HEK293 (cell line): Measurements from ENCODE around the gene CSK.

Experiments
- CTCF ChIA-PET: fragments of 350-600 bp; formaldehyde crosslinking; extraction: SDS; loops from one replicate; lab custom pipeline; 2021; ENCODE audit warnings: antibody characterized with exemption; lab: Yijun Ruan, JAX
- POLR2A ChIA-PET: fragments of 300-600 bp; formaldehyde crosslinking; extraction: SDS; loops from one replicate; lab custom pipeline; 2020; ENCODE audit warnings: antibody characterized with exemption, inconsistent platforms; lab: Yijun Ruan, JAX
- H3K27ac ChIP-seq: fragments of 200-500 bp; sonication (Bioruptor generic); 2 replicates; pipeline ENCODE4 v1.5.1; 2014; ENCODE audit warnings: low read depth, low read length, control low read depth, inconsistent platforms; ENCODE audit errors: extremely low read depth
- H3K36me3 ChIP-seq, 2 experiments: fragments of 200-500 bp in 1 of 2; sonication (Bioruptor generic) in 1 of 2; 1 replicate in 1 of 2; 2 replicates in 1 of 2; pipeline ENCODE4 v1.5.1; 2014 to 2017; ENCODE audit warnings: inconsistent platforms in 2 of 2, low read length in 2 of 2; ENCODE audit not compliant: control insufficient read depth in 2 of 2, insufficient read depth in 1 of 2
- H3K4me1 ChIP-seq: fragments of 200-500 bp; sonication (Bioruptor generic); 2 replicates; pipeline ENCODE4 v1.5.1; 2014; ENCODE audit warnings: mild to moderate bottlenecking, low read length, inconsistent platforms; ENCODE audit not compliant: control insufficient read depth, insufficient read depth
- H3K4me3 ChIP-seq: 2 replicates; pipeline ENCODE4 v1.5.1; 2011; ENCODE audit warnings: low read depth, mild to moderate bottlenecking, control low read depth, low read length, moderate library complexity
- H3K9me3 ChIP-seq: fragments of 200-500 bp; sonication (Bioruptor generic); 2 replicates; pipeline ENCODE4 v1.5.1; 2014; ENCODE audit warnings: low read depth, low read length, inconsistent platforms; ENCODE audit not compliant: control insufficient read depth, insufficient read depth
- MYNN ChIP-seq: fragments of 450-650 bp; formaldehyde crosslinking; IDR thresholded peaks from 2 replicates; pipeline ENCODE4 v1.5.1; 2016; ENCODE audit warnings: missing biosample characterization, missing genetic modification characterization, borderline replicate concordance
- SP2 ChIP-seq: fragments of 450-650 bp; formaldehyde crosslinking; IDR thresholded peaks from 2 replicates; pipeline ENCODE4 v1.5.1; 2016; ENCODE audit warnings: missing biosample characterization, missing genetic modification characterization
- YY1 ChIP-seq: fragments of 450-650 bp; formaldehyde crosslinking; IDR thresholded peaks from 2 replicates; pipeline ENCODE4 v1.5.1; 2018; ENCODE audit warnings: missing biosample characterization, missing genetic modification characterization
- ZNF2 ChIP-seq: fragments of 450-650 bp; formaldehyde crosslinking; IDR thresholded peaks from 2 replicates; pipeline ENCODE4 v1.5.1; 2016; ENCODE audit warnings: missing biosample characterization, missing genetic modification characterization
- ZNF335 ChIP-seq: fragments of 450-650 bp; formaldehyde crosslinking; conservative IDR thresholded peaks from 2 replicates; pipeline ENCODE4 v1.5.1; 2016; ENCODE audit warnings: missing biosample characterization, missing genetic modification characterization
- ZNF341 ChIP-seq: fragments of 450-650 bp; formaldehyde crosslinking; IDR thresholded peaks from 2 replicates; pipeline ENCODE4; 2016; ENCODE audit warnings: low read depth, missing biosample characterization, missing genetic modification characterization
- ZNF366 ChIP-seq: fragments of 450-650 bp; formaldehyde crosslinking; conservative IDR thresholded peaks from 2 replicates; pipeline ENCODE4 v1.5.1; 2016; ENCODE audit warnings: missing biosample characterization, missing genetic modification characterization
- ZNF391 ChIP-seq: fragments of 450-650 bp; formaldehyde crosslinking; IDR thresholded peaks from 2 replicates; pipeline ENCODE4 v1.5.1; 2016; ENCODE audit warnings: low read depth, missing biosample characterization, missing genetic modification characterization, borderline replicate concordance
- ZNF501 ChIP-seq: fragments of 450-650 bp; formaldehyde crosslinking; IDR thresholded peaks from 2 replicates; pipeline ENCODE4 v1.5.1; 2016; ENCODE audit warnings: missing biosample characterization, missing genetic modification characterization
- ZNF530 ChIP-seq: fragments of 450-650 bp; formaldehyde crosslinking; IDR thresholded peaks from 2 replicates; pipeline ENCODE4 v1.5.1; 2016; ENCODE audit warnings: low read depth, missing biosample characterization, missing genetic modification characterization
- ZNF600 ChIP-seq: fragments of 450-650 bp; formaldehyde crosslinking; IDR thresholded peaks from 2 replicates; pipeline ENCODE4 v1.5.1; 2016; ENCODE audit warnings: missing biosample characterization, missing genetic modification characterization
- ZNF610 ChIP-seq: fragments of 450-650 bp; formaldehyde crosslinking; IDR thresholded peaks from 2 replicates; pipeline ENCODE4 v1.5.1; 2016; ENCODE audit warnings: missing biosample characterization, missing genetic modification characterization, borderline replicate concordance
- ZNF626 ChIP-seq: fragments of 450-650 bp; sonication (Bioruptor Pico); formaldehyde crosslinking; IDR thresholded peaks from 2 replicates; pipeline ENCODE4 v1.5.1; 2018; ENCODE audit warnings: missing biosample characterization, missing genetic modification characterization, inconsistent platforms
- ZNF677 ChIP-seq: fragments of 450-650 bp; IDR thresholded peaks from 2 replicates; pipeline ENCODE4 v1.5.0; 2018; ENCODE audit warnings: missing biosample characterization, mild to moderate bottlenecking, missing genetic modification characterization, moderate library complexity
- TF ChIP-seq, protein P1 (sequence below): fragments of 450-650 bp; formaldehyde crosslinking; conservative IDR thresholded peaks from 2 replicates; pipeline ENCODE4 v1.5.1; 2016; ENCODE audit warnings: low read depth, missing biosample characterization, missing genetic modification characterization
- TF ChIP-seq, protein P2 (sequence below): fragments of 450-650 bp; formaldehyde crosslinking; IDR thresholded peaks from 2 replicates; pipeline ENCODE4 v1.5.1; 2016; ENCODE audit warnings: missing biosample characterization, missing genetic modification characterization
- TF ChIP-seq, protein P3 (sequence below): fragments of 450-650 bp; formaldehyde crosslinking; IDR thresholded peaks from 2 replicates; pipeline ENCODE4 v1.5.1; 2017; ENCODE audit warnings: missing biosample characterization, missing genetic modification characterization
- TF ChIP-seq, protein P4 (sequence below): fragments of 450-650 bp; formaldehyde crosslinking; IDR thresholded peaks from 2 replicates; pipeline ENCODE4 v1.5.1; 2016; ENCODE audit warnings: missing biosample characterization, missing genetic modification characterization
- TF ChIP-seq, protein P5 (sequence below): fragments of 450-650 bp; formaldehyde crosslinking; IDR thresholded peaks from 2 replicates; pipeline ENCODE4 v1.5.1; 2017; ENCODE audit warnings: missing biosample characterization, missing genetic modification characterization

The CSK gene

DNA sequence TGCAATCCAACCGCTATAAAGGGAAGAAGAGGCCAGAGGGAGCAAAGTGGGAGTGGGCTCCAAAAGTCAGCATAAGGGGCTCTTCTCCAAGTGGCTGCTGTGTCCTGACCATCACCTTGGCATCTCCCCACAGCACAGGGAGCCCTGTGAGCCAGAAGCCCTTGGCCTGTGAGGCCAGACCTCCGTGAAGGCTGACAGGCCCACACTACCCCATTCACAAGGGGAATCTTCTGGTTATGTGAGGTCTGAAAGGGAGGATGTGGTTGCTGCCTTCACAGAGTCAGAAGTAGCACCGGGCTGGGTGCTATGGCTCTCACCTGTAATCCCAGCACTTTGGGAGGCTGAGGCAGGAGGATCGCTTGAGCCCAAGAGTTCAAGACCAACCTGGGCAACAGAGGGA, 63.7 kb downstream of the CSK start (continued):
- TF ChIP-seq, protein P1, sequence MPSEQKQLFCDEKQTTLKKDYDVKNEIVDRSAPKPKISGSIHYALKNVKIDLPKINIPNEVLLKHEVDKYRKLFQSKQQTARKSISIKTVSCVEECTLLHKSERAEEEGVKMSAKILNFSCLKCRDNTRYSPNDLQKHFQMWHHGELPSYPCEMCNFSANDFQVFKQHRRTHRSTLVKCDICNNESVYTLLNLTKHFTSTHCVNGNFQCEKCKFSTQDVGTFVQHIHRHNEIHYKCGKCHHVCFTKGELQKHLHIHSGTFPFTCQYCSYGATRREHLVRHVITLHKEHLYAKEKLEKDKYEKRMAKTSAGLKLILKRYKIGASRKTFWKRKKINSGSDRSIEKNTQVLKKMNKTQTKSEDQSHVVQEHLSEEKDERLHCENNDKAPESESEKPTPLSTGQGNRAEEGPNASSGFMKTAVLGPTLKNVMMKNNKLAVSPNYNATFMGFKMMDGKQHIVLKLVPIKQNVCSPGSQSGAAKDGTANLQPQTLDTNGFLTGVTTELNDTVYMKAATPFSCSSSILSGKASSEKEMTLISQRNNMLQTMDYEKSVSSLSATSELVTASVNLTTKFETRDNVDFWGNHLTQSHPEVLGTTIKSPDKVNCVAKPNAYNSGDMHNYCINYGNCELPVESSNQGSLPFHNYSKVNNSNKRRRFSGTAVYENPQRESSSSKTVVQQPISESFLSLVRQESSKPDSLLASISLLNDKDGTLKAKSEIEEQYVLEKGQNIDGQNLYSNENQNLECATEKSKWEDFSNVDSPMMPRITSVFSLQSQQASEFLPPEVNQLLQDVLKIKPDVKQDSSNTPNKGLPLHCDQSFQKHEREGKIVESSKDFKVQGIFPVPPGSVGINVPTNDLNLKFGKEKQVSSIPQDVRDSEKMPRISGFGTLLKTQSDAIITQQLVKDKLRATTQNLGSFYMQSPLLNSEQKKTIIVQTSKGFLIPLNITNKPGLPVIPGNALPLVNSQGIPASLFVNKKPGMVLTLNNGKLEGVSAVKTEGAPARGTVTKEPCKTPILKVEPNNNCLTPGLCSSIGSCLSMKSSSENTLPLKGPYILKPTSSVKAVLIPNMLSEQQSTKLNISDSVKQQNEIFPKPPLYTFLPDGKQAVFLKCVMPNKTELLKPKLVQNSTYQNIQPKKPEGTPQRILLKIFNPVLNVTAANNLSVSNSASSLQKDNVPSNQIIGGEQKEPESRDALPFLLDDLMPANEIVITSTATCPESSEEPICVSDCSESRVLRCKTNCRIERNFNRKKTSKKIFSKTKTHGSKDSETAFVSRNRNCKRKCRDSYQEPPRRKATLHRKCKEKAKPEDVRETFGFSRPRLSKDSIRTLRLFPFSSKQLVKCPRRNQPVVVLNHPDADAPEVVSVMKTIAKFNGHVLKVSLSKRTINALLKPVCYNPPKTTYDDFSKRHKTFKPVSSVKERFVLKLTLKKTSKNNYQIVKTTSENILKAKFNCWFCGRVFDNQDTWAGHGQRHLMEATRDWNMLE (tag by site-specific recombination): no peak
- TF ChIP-seq, all 188 proteins: peak for 0

DNA sequence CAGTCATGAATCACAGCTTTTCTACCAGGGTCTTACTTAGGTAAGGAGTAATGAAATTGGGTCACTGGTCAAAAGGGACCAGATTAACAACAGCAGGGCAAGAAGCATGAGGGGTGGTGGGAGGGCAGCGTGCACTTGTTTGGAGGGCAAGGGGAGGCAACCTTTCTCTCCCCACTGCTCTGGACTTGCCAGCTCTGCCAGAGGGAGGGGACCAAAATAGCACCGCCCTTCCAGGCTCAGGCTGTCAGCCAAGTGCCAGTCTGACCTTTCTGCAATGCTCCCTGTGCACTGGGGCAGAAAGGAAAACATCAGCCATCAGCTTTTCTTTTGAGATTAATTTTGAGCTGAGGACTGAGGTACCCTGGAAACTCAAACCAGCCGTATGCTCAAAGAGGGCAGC, 65.6 kb downstream of the CSK start:
- peaks cover 5% of the 10 kb centered on the region for H3K4me1 ChIP-seq
- H3K27ac ChIP-seq: no peak overlapping the region
- H3K4me3 ChIP-seq: no peak overlapping the region
- ChIA-PET POLR2A (interaction anchor here (0.5 to 0.7 kb wide), 3 partner anchors 17 to 1426 kb away, joined by 3 to 6 read pairs (median 3); no protein-coding TSS in a partner anchor), CTCF (interaction anchor here (0.5 to 1.7 kb wide), 4 partner anchors 15 to 193 kb away, joined by 3 to 11 read pairs (median 4); no protein-coding TSS in a partner anchor)
- TF ChIP-seq ZNF600 (tag by site-specific recombination) (peak; percentile 86), ZNF341 (tag by site-specific recombination) (0 out of 2 replicates have a peak, but pooled peaks have one; percentile 32), YY1 (tag by site-specific recombination) (no peak), SP2 (tag by site-specific recombination) (peak; percentile 33; the same call in 1 of the 2 replicates)
- no peaks in the 10 kb centered on the region for H3K9me3 ChIP-seq
- H3K36me3 ChIP-seq: peaks cover 21 to 66% of the 10 kb centered on the region in 2 experiments

DNA sequence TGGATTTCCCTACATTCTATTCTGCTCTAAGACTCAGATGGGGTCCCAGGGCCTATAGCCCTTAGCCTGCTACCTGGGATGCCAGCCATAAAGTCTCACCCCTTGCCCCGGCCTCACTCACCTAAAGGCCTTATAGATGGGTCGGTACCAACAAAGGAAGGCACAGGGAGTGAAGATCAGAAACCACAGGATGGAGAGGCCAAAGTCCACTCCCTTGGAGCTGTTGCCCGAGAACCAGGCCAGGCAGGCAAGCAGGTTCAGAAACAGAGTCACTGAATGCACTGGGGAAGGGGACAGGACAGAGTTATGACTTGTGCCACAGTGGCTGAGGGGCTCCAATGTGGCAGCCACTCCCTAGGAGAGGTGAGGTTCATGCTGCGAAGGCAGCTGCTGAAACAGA, 68.5 kb downstream of the CSK start:
- no peak overlapping the region for H3K4me3 ChIP-seq
- no peaks in the 10 kb centered on the region for H3K4me1 ChIP-seq
- CTCF ChIA-PET: interaction anchor here (0.7 to 2.1 kb wide), 2 partner anchors 51 to 63 kb away, joined by 3 to 7 read pairs; no protein-coding TSS in a partner anchor
- POLR2A ChIA-PET: interaction anchor here (0.6 kb wide), 1 partner anchor 16 kb away, joined by 5 read pairs; no protein-coding TSS in a partner anchor
- no peaks in the 10 kb centered on the region for H3K9me3 ChIP-seq
- H3K36me3 ChIP-seq: peaks cover 26 to 75% of the 10 kb centered on the region in 2 experiments
- H3K27ac ChIP-seq: no peak overlapping the region
- TF ChIP-seq, protein P2, sequence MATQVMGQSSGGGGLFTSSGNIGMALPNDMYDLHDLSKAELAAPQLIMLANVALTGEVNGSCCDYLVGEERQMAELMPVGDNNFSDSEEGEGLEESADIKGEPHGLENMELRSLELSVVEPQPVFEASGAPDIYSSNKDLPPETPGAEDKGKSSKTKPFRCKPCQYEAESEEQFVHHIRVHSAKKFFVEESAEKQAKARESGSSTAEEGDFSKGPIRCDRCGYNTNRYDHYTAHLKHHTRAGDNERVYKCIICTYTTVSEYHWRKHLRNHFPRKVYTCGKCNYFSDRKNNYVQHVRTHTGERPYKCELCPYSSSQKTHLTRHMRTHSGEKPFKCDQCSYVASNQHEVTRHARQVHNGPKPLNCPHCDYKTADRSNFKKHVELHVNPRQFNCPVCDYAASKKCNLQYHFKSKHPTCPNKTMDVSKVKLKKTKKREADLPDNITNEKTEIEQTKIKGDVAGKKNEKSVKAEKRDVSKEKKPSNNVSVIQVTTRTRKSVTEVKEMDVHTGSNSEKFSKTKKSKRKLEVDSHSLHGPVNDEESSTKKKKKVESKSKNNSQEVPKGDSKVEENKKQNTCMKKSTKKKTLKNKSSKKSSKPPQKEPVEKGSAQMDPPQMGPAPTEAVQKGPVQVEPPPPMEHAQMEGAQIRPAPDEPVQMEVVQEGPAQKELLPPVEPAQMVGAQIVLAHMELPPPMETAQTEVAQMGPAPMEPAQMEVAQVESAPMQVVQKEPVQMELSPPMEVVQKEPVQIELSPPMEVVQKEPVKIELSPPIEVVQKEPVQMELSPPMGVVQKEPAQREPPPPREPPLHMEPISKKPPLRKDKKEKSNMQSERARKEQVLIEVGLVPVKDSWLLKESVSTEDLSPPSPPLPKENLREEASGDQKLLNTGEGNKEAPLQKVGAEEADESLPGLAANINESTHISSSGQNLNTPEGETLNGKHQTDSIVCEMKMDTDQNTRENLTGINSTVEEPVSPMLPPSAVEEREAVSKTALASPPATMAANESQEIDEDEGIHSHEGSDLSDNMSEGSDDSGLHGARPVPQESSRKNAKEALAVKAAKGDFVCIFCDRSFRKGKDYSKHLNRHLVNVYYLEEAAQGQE (tag by site-specific recombination): no peak
- no peak for TF ChIP-seq ZNF677
- no peak for TF ChIP-seq ZNF610
- TF ChIP-seq, protein P3, sequence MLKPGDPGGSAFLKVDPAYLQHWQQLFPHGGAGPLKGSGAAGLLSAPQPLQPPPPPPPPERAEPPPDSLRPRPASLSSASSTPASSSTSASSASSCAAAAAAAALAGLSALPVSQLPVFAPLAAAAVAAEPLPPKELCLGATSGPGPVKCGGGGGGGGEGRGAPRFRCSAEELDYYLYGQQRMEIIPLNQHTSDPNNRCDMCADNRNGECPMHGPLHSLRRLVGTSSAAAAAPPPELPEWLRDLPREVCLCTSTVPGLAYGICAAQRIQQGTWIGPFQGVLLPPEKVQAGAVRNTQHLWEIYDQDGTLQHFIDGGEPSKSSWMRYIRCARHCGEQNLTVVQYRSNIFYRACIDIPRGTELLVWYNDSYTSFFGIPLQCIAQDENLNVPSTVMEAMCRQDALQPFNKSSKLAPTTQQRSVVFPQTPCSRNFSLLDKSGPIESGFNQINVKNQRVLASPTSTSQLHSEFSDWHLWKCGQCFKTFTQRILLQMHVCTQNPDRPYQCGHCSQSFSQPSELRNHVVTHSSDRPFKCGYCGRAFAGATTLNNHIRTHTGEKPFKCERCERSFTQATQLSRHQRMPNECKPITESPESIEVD (tag by site-specific recombination): no peak
- TF ChIP-seq ZNF626: no peak
- TF ChIP-seq, protein P4, sequence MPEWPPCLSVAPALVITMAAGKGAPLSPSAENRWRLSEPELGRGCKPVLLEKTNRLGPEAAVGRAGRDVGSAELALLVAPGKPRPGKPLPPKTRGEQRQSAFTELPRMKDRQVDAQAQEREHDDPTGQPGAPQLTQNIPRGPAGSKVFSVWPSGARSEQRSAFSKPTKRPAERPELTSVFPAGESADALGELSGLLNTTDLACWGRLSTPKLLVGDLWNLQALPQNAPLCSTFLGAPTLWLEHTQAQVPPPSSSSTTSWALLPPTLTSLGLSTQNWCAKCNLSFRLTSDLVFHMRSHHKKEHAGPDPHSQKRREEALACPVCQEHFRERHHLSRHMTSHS: no peak
- no peak for TF ChIP-seq ZNF2
- no peak for TF ChIP-seq MYNN (tag by site-specific recombination)
- TF ChIP-seq, protein P5, sequence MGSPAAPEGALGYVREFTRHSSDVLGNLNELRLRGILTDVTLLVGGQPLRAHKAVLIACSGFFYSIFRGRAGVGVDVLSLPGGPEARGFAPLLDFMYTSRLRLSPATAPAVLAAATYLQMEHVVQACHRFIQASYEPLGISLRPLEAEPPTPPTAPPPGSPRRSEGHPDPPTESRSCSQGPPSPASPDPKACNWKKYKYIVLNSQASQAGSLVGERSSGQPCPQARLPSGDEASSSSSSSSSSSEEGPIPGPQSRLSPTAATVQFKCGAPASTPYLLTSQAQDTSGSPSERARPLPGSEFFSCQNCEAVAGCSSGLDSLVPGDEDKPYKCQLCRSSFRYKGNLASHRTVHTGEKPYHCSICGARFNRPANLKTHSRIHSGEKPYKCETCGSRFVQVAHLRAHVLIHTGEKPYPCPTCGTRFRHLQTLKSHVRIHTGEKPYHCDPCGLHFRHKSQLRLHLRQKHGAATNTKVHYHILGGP (tag by site-specific recombination): no peak
- TF ChIP-seq ZNF530: no peak
- TF ChIP-seq ZNF501 (tag by site-specific recombination): no peak
- no peak for TF ChIP-seq ZNF335 (tag by site-specific recombination)
- TF ChIP-seq ZNF391: no peak
- TF ChIP-seq ZNF366 (tag by site-specific recombination): no peak
